ENCODE measurements around the gene SBNO1. TPM values are rescaled to one million over a fixed set of nuclear protein-coding genes. Genes with fewer than 3 reads are reported as not detected.
A peak's percentile ranks its signal among the peaks of the same experiment; 100 is the strongest.
"Not testable (repeated sequence)": the region's sequence is repeated elsewhere in the genome, so short reads cannot be mapped to it uniquely, and the experiment has no call there.

Gene SBNO1
- total and polyA plus RNA-seq, 5 experiments from 2014 or later = 29.8 to 52.1 (median 36.1) TPM

- peak overlapping the region in 4 of 10 donors; percentile 41 to 79 (median 69) for H3K27ac Mint-ChIP-seq
- ATAC-seq (no peak), DNase-seq (no peak)
- H3K4me1 Mint-ChIP-seq = peaks cover 11 to 31% (median 29%) of the 10 kb centered on the region in 4 donors
- H3K9me3 Mint-ChIP-seq = no peaks in the 10 kb centered on the region
- no peaks in the 10 kb centered on the region for H3K27me3 Mint-ChIP-seq
- POLR2A ChIA-PET = interaction anchor here (4.5 kb wide), 1 partner anchor 34 kb away, joined by 24 read pairs; the partner anchor contains the start of genes MPHOSPH9 and MTRFR
- no peak overlapping the region for H3K4me3 Mint-ChIP-seq
- no peaks in the 10 kb centered on the region for H3K36me3 Mint-ChIP-seq
Measured at GRCh38 chr12:123266679-123267277, 97.9 kb downstream of the SBNO1 start.

- H3K36me3 Mint-ChIP-seq = no peaks in the 10 kb centered on the region
- ATAC-seq (no peak), DNase-seq (no peak)
- POLR2A ChIA-PET = interaction anchor here (0.7 to 1.7 kb wide), 2 partner anchors 33 to 693 kb away, joined by 5 read pairs; partner anchors contain the start of genes MPHOSPH9 and MTRFR
- no peaks in the 10 kb centered on the region for H3K27me3 Mint-ChIP-seq
- H3K27ac Mint-ChIP-seq = peak overlapping the region in 2 of 10 donors; percentile 12 to 27
- no peaks in the 10 kb centered on the region for H3K9me3 Mint-ChIP-seq
- H3K4me1 Mint-ChIP-seq = peaks cover 11 to 31% (median 29%) of the 10 kb centered on the region in 4 donors
- no peak overlapping the region for H3K4me3 Mint-ChIP-seq
Measured at GRCh38 chr12:123265851-123266678, 98.6 kb downstream of the SBNO1 start.

- DNase-seq (no peak), ATAC-seq (no peak)
- H3K4me1 Mint-ChIP-seq = peaks cover 11 to 22% (median 20%) of the 10 kb centered on the region in 4 donors
- peaks cover 0 to 2% (median 0%) of the 10 kb centered on the region in 3 donors for H3K36me3 Mint-ChIP-seq
- no peaks in the 10 kb centered on the region for H3K27me3 Mint-ChIP-seq
- H3K4me3 Mint-ChIP-seq = no peak overlapping the region
- no peaks in the 10 kb centered on the region for H3K9me3 Mint-ChIP-seq
- H3K27ac Mint-ChIP-seq = peak overlapping the region in 3 of 10 donors; percentile 25 to 83 (median 34)
- POLR2A ChIA-PET = interaction anchor here (1.7 kb wide), 1 partner anchor 31 kb away, joined by 5 read pairs; the partner anchor contains the start of genes MPHOSPH9 and MTRFR
Measured at GRCh38 chr12:123264642-123265041, 100.0 kb downstream of the SBNO1 start.

GRCh38 chr12:123263196-123263817 lies 101.3 kb downstream of the SBNO1 start:
- no peaks in the 10 kb centered on the region for H3K9me3 Mint-ChIP-seq

GRCh38 chr12:123261196-123261595 lies 103.5 kb downstream of the SBNO1 start:
- peaks cover 0 to 28% (median 9%) of the 10 kb centered on the region in 3 donors for H3K36me3 Mint-ChIP-seq
- POLR2A ChIA-PET = interaction anchor here (1.9 kb wide), 1 partner anchor 9 kb away, joined by 3 read pairs; no protein-coding TSS in a partner anchor

More at GRCh38 chr12:123263196-123263817, 101.3 kb downstream of the SBNO1 start:
- no peak for ATAC-seq
- Mint-ChIP-seq H3K4me3 (no peak overlapping the region), H3K27ac (peak overlapping the region in 3 of 10 donors; percentile 14 to 57 (median 34)), H3K36me3 (peaks cover 0 to 10% (median 2%) of the 10 kb centered on the region in 3 donors), H3K27me3 (no peaks in the 10 kb centered on the region), H3K4me1 (peaks cover 5 to 10% (median 7%) of the 10 kb centered on the region in 4 donors)
- POLR2A ChIA-PET = interaction anchor here (0.7 to 1.0 kb wide), 2 partner anchors 102 to 112 kb away, joined by 3 to 8 read pairs; no protein-coding TSS in a partner anchor
- no peak for DNase-seq

GRCh38 chr12:123260081-123260480 lies 104.6 kb downstream of the SBNO1 start:
- Mint-ChIP-seq H3K27me3 (no peaks in the 10 kb centered on the region), H3K4me3 (no peak overlapping the region), H3K36me3 (peaks cover 0 to 39% (median 9%) of the 10 kb centered on the region in 3 donors), H3K4me1 (peaks cover 0 to 5% (median 2%) of the 10 kb centered on the region in 4 donors), H3K27ac (peak overlapping the region in 6 of 10 donors; percentile 4 to 63 (median 54)), H3K9me3 (no peaks in the 10 kb centered on the region)
- POLR2A ChIA-PET = interaction anchor here (1.9 kb wide), 1 partner anchor 10 kb away, joined by 3 read pairs; no protein-coding TSS in a partner anchor
- ATAC-seq (no peak), DNase-seq (no peak)

More at GRCh38 chr12:123261196-123261595, 103.5 kb downstream of the SBNO1 start:
- no peak for DNase-seq
- no peak overlapping the region for H3K4me3 Mint-ChIP-seq
- peaks cover 0 to 2% (median under 1%) of the 10 kb centered on the region in 4 donors for H3K4me1 Mint-ChIP-seq
- H3K27me3 Mint-ChIP-seq = no peaks in the 10 kb centered on the region
- H3K27ac Mint-ChIP-seq = peak overlapping the region in 3 of 10 donors; percentile 16 to 80 (median 53)
- H3K9me3 Mint-ChIP-seq = no peaks in the 10 kb centered on the region
- ATAC-seq = no peak

GRCh38 chr12:123258593-123258992 lies 106.1 kb downstream of the SBNO1 start:
- Mint-ChIP-seq H3K27ac (peak overlapping the region in 3 of 10 donors; percentile 32 to 75 (median 71)), H3K4me1 (peaks cover 2 to 4% (median 3%) of the 10 kb centered on the region in 4 donors), H3K9me3 (no peaks in the 10 kb centered on the region), H3K4me3 (no peak overlapping the region), H3K27me3 (no peaks in the 10 kb centered on the region), H3K36me3 (peaks cover 0 to 54% (median 9%) of the 10 kb centered on the region in 3 donors)
- ATAC-seq (no peak), DNase-seq (no peak)
- POLR2A ChIA-PET = interaction anchor here (1.3 kb wide), 1 partner anchor 19 kb away, joined by 3 read pairs; no protein-coding TSS in a partner anchor

GRCh38 chr12:123254853-123255446 lies 109.7 kb downstream of the SBNO1 start:
- H3K4me3 Mint-ChIP-seq = no peak overlapping the region
- peak overlapping the region in 2 of 10 donors; percentile 63 to 72 for H3K27ac Mint-ChIP-seq
- no peaks in the 10 kb centered on the region for H3K27me3 Mint-ChIP-seq
- ATAC-seq = no peak
- H3K36me3 Mint-ChIP-seq = peaks cover 0 to 73% (median 9%) of the 10 kb centered on the region in 3 donors
- POLR2A ChIA-PET = interaction anchor here (0.6 kb wide), 1 partner anchor 43 kb away, joined by 6 read pairs; no protein-coding TSS in a partner anchor
- DNase-seq = no peak
- no peaks in the 10 kb centered on the region for H3K9me3 Mint-ChIP-seq
- peaks cover 22 to 33% (median 28%) of the 10 kb centered on the region in 4 donors for H3K4me1 Mint-ChIP-seq

GRCh38 chr12:123253641-123254459 lies 110.8 kb downstream of the SBNO1 start:
- Mint-ChIP-seq H3K4me1 (peaks cover 24 to 40% (median 34%) of the 10 kb centered on the region in 4 donors), H3K36me3 (peaks cover 0 to 69% (median 12%) of the 10 kb centered on the region in 3 donors), H3K9me3 (no peaks in the 10 kb centered on the region), H3K27ac (peak overlapping the region in 4 of 10 donors; percentile 20 to 68 (median 46)), H3K4me3 (no peak overlapping the region), H3K27me3 (no peaks in the 10 kb centered on the region)
- DNase-seq (no peak), ATAC-seq (no peak)
- POLR2A ChIA-PET = interaction anchor here (0.5 to 1.6 kb wide), 2 partner anchors 12 to 458 kb away, joined by 3 to 4 read pairs; no protein-coding TSS in a partner anchor

- H3K4me3 Mint-ChIP-seq, H3K9me3 Mint-ChIP-seq, DNase-seq, ATAC-seq, H3K27me3 Mint-ChIP-seq: not testable (repeated sequence)
- H3K27ac Mint-ChIP-seq = peak overlapping the region in 2 of 10 donors; percentile 34 to 73
- peaks cover 0 to 73% (median 20%) of the 10 kb centered on the region in 3 donors for H3K36me3 Mint-ChIP-seq
- H3K4me1 Mint-ChIP-seq = peaks cover 30 to 55% (median 48%) of the 10 kb centered on the region in 4 donors
- POLR2A ChIA-PET = interaction anchor here (1.6 kb wide), 1 partner anchor 10 kb away, joined by 4 read pairs; no protein-coding TSS in a partner anchor
Measured at GRCh38 chr12:123252365-123252764, 112.3 kb downstream of the SBNO1 start.

All from naive thymus-derived CD8-positive, alpha-beta T cell (primary cell).